ENCODE data around the gene COL24A1. TPM values are rescaled to one million over a fixed set of nuclear protein-coding genes. Genes with fewer than 3 reads are reported as not detected.

Gene COL24A1
- total and polyA plus RNA-seq, 2 experiments from 2014 or later: 0.22 to 0.23 TPM

GRCh38 chr1:86069757-86070145 lies 86.8 kb downstream of the COL24A1 start:
- no peak overlapping the region for H3K27ac ChIP-seq
- H3K9me2 ChIP-seq (ENCODE audit: insufficient read depth): no peaks in the 10 kb centered on the region
- no peaks in the 10 kb centered on the region for H3K79me2 ChIP-seq (ENCODE audit: insufficient read depth)
- TF ChIP-seq EZH2 (IDR thresholded peaks at IDR 0.05; ENCODE audit: insufficient read depth, poor library complexity, severe bottlenecking) (no peak), EZH2phosphoT487 (IDR thresholded peaks at IDR 0.05; ENCODE audit: insufficient read depth, low read depth) (no peak)
- no peaks in the 10 kb centered on the region for H3K4me1 ChIP-seq (ENCODE audit: insufficient read depth)
- DNase-seq: peak; percentile 42
- in situ Hi-C loops (cut with MboI): no loop called here
- H3K9ac ChIP-seq: no peak overlapping the region
- H3F3A ChIP-seq (ENCODE audit: insufficient read depth): no peaks in the 10 kb centered on the region
- no peak overlapping the region for H2AFZ ChIP-seq
- 0 out of 2 replicates have a peak, but pooled peaks cover 2% of the 10 kb centered on the region for H3K27me3 ChIP-seq (replicated peaks; ENCODE audit: insufficient read depth)
- H3K4me2 ChIP-seq (ENCODE audit: unreplicated experiment): no peak overlapping the region
- no peaks in the 10 kb centered on the region for H4K20me1 ChIP-seq (ENCODE audit: insufficient read depth)
- no peak overlapping the region for H3K4me3 ChIP-seq
- H3K9me3 ChIP-seq (ENCODE audit: low read depth): no peaks in the 10 kb centered on the region
- WGBS, 2 experiments (ENCODE audit: low coverage in 1 of 2, low lambda C conversion rate in 2 of 2, missing lambda C conversion rate in 2 of 2): 56 to 75% methylated on average over 2 of the region's 2 CpGs
- no peaks in the 10 kb centered on the region for H3K36me3 ChIP-seq (ENCODE audit: low read depth)

DNA sequence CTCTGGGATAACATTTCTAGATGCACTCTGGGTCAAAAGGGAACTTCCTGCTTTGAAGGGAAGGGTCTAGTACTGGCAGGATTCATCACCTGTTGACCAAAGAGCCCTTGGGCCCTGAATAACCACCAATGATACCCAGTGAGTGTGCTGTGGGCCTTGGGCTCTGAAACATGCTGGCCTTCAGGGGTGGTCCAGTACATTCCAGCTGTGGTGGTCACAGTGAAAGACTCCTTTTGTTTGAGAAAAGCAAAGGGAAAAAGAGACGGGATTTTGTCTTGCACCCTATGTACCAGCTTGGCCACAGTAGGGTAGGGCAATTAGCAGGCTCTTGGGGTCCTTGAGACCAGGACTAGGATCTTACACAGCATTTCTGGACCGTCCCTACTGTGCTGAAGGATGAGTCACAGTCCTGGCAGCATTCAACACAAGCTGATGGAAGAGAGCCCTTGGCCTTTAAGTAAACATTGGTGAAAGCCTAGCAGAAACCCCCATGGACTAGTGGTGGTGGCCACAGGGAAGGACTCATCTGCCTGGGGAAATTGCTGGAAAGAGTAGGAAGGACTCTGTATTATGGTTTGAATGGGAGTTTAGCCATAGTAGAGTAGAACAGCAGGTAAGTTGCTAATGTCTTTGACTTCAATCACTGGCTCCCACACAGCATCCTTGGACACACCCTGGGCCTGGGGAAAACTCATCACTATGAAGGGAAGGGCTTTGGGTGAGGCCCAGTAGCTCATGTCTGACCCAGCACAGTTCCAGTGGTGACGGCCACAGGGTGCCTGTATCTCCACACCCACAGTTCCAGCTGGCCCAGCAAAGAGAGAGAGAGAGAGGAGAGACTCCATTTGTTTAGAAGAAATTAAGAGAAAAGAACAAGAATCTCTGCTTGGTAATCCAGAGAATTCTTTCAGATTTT lies 87.5 kb downstream of the COL24A1 start:
- Histone ChIP-seq H3K4me1 (ENCODE audit: insufficient read depth) (no peaks in the 10 kb centered on the region), H3K9me2 (ENCODE audit: insufficient read depth) (no peaks in the 10 kb centered on the region), H2AFZ (no peak overlapping the region), H3K9me3 (ENCODE audit: low read depth) (no peaks in the 10 kb centered on the region), H3K27ac (no peak overlapping the region), H3K9ac (no peak overlapping the region), H3K4me3 (no peak overlapping the region), H3K4me2 (ENCODE audit: unreplicated experiment) (no peak overlapping the region), H3K27me3 (replicated peaks; ENCODE audit: insufficient read depth) (0 out of 2 replicates have a peak, but pooled peaks cover 2% of the 10 kb centered on the region), H3K79me2 (ENCODE audit: insufficient read depth) (no peaks in the 10 kb centered on the region), H3F3A (ENCODE audit: insufficient read depth) (no peaks in the 10 kb centered on the region), H4K20me1 (ENCODE audit: insufficient read depth) (no peaks in the 10 kb centered on the region), H3K36me3 (ENCODE audit: low read depth) (no peaks in the 10 kb centered on the region)
- DNase-seq: no peak
- 45 to 46% methylated on average over 3 of the region's 3 CpGs for WGBS, 2 experiments (ENCODE audit: low coverage in 1 of 2, low lambda C conversion rate in 2 of 2, missing lambda C conversion rate in 2 of 2)
- TF ChIP-seq EZH2 (IDR thresholded peaks at IDR 0.05; ENCODE audit: insufficient read depth, poor library complexity, severe bottlenecking): no peak
- TF ChIP-seq EZH2phosphoT487 (IDR thresholded peaks at IDR 0.05; ENCODE audit: insufficient read depth, low read depth): no peak
- in situ Hi-C loops (cut with MboI): no loop called here

- peak; percentile 23 for DNase-seq
- Histone ChIP-seq H3K4me1 (ENCODE audit: insufficient read depth) (no peaks in the 10 kb centered on the region), H3K4me2 (ENCODE audit: unreplicated experiment) (no peak overlapping the region), H3K9ac (no peak overlapping the region), H3K4me3 (no peak overlapping the region), H3F3A (ENCODE audit: insufficient read depth) (no peaks in the 10 kb centered on the region), H3K27me3 (replicated peaks; ENCODE audit: insufficient read depth) (0 out of 2 replicates have a peak, but pooled peaks cover 2% of the 10 kb centered on the region), H3K9me3 (ENCODE audit: low read depth) (no peaks in the 10 kb centered on the region), H2AFZ (no peak overlapping the region), H4K20me1 (ENCODE audit: insufficient read depth) (no peaks in the 10 kb centered on the region), H3K79me2 (ENCODE audit: insufficient read depth) (no peaks in the 10 kb centered on the region), H3K27ac (no peak overlapping the region), H3K36me3 (ENCODE audit: low read depth) (no peaks in the 10 kb centered on the region), H3K9me2 (ENCODE audit: insufficient read depth) (no peaks in the 10 kb centered on the region)
- in situ Hi-C loops (cut with MboI): no loop called here
- TF ChIP-seq EZH2 (IDR thresholded peaks at IDR 0.05; ENCODE audit: insufficient read depth, poor library complexity, severe bottlenecking): no peak
- no peak for TF ChIP-seq EZH2phosphoT487 (IDR thresholded peaks at IDR 0.05; ENCODE audit: insufficient read depth, low read depth)
- 63 to 68% methylated on average over 3 of the region's 3 CpGs for WGBS, 2 experiments (ENCODE audit: low coverage in 1 of 2, low lambda C conversion rate in 2 of 2, missing lambda C conversion rate in 2 of 2)
Observed at GRCh38 chr1:86068271-86068721, 88.3 kb downstream of the COL24A1 start.

DNA sequence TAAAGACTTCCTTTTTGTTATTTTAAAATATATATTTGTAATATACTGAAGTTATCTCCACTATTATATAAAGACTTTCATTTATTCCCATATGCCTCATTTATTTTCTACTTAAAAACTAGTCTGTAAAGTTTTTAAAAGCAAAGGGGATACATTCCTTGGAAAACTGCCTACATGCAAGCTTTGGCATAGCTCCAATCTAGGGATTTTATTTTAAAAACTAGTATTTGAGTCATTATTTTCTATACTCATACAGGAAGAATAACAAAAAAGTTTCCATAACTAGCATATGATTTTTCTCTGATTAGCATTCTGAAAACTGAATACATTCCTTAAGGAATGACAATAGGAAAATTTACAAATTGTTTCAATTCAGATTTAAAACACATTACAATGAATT lies 88.9 kb downstream of the COL24A1 start:
- Histone ChIP-seq H3K79me2 (ENCODE audit: insufficient read depth) (no peaks in the 10 kb centered on the region), H3K9ac (no peak overlapping the region), H3K27ac (no peak overlapping the region), H3K4me1 (ENCODE audit: insufficient read depth) (no peaks in the 10 kb centered on the region), H3K4me3 (no peak overlapping the region), H3K4me2 (ENCODE audit: unreplicated experiment) (no peak overlapping the region), H3K27me3 (replicated peaks; ENCODE audit: insufficient read depth) (no peaks in the 10 kb centered on the region), H3K9me2 (ENCODE audit: insufficient read depth) (no peaks in the 10 kb centered on the region), H2AFZ (no peak overlapping the region), H3K9me3 (ENCODE audit: low read depth) (no peaks in the 10 kb centered on the region), H4K20me1 (ENCODE audit: insufficient read depth) (no peaks in the 10 kb centered on the region), H3K36me3 (ENCODE audit: low read depth) (no peaks in the 10 kb centered on the region), H3F3A (ENCODE audit: insufficient read depth) (no peaks in the 10 kb centered on the region)
- TF ChIP-seq EZH2 (IDR thresholded peaks at IDR 0.05; ENCODE audit: insufficient read depth, poor library complexity, severe bottlenecking) (no peak), EZH2phosphoT487 (IDR thresholded peaks at IDR 0.05; ENCODE audit: insufficient read depth, low read depth) (no peak)
- DNase-seq: no peak
- in situ Hi-C loops (cut with MboI): no loop called here
